Measurements from ENCODE around the gene DIAPH2.
A peak's percentile ranks its signal among the peaks of the same experiment; 100 is the strongest.

The DIAPH2 gene

GRCh38 chrX:97522307-97522706, 837.7 kb downstream of the DIAPH2 start:
- no peak for DNase-seq

GRCh38 chrX:97524340-97524739, 839.7 kb downstream of the DIAPH2 start:
- DNase-seq, result no peak

GRCh38 chrX:97524997-97525396, 840.4 kb downstream of the DIAPH2 start:
- no peak for DNase-seq

- no peak for DNase-seq
Observed at GRCh38 chrX:97525981-97526380, 841.3 kb downstream of the DIAPH2 start.

- DNase-seq, result no peak
Observed at GRCh38 chrX:97527725-97528124, 843.1 kb downstream of the DIAPH2 start.

- DNase-seq, result no peak
Observed at GRCh38 chrX:97529536-97530200, 845.0 kb downstream of the DIAPH2 start.

- no peak for DNase-seq
Observed at GRCh38 chrX:97531825-97532224, 847.2 kb downstream of the DIAPH2 start.

- DNase-seq, result no peak
Observed at GRCh38 chrX:97538745-97539144, 854.1 kb downstream of the DIAPH2 start.

- DNase-seq, result no peak
Observed at GRCh38 chrX:97539970-97540519, 855.4 kb downstream of the DIAPH2 start.

- DNase-seq, result no peak
Observed at GRCh38 chrX:97547877-97548578, 863.4 kb downstream of the DIAPH2 start.

GRCh38 chrX:97551821-97552220, 867.2 kb downstream of the DIAPH2 start:
- no peak for DNase-seq

GRCh38 chrX:97553833-97554232, 869.2 kb downstream of the DIAPH2 start:
- no peak for DNase-seq

GRCh38 chrX:97556359-97556758, 871.7 kb downstream of the DIAPH2 start:
- no peak for DNase-seq

GRCh38 chrX:97563531-97564133, 879.0 kb downstream of the DIAPH2 start:
- DNase-seq, result peak in 5 of 6 experiments; percentile 1 to 67 (median 13)

- DNase-seq, result no peak
Observed at GRCh38 chrX:97564496-97564895, 879.9 kb downstream of the DIAPH2 start.

GRCh38 chrX:97587171-97587570, 902.5 kb downstream of the DIAPH2 start:
- no peak for DNase-seq

GRCh38 chrX:97594646-97595224, 910.1 kb downstream of the DIAPH2 start:
- DNase-seq, result no peak

- peak in 1 of 6 experiments; percentile 1 for DNase-seq
Observed at GRCh38 chrX:97597954-97598353, 913.3 kb downstream of the DIAPH2 start.

- DNase-seq, result no peak
Observed at GRCh38 chrX:97602465-97603258, 918.0 kb downstream of the DIAPH2 start.

- no peak for DNase-seq
Observed at GRCh38 chrX:97605271-97605670, 920.6 kb downstream of the DIAPH2 start.

- no peak for DNase-seq
Observed at GRCh38 chrX:97609357-97609756, 924.7 kb downstream of the DIAPH2 start.

- DNase-seq, result no peak
Observed at GRCh38 chrX:97609938-97610337, 925.3 kb downstream of the DIAPH2 start.
